A549 (cell line): ENCODE results near the gene CAMTA1. TPM values are rescaled to one million over a fixed set of nuclear protein-coding genes. Genes with fewer than 3 reads are reported as not detected.

ENCODE experiments used
- ATAC-seq, 2 experiments: fragments of 200-7000 bp in 1 of 2; fragments of >200 bp in 1 of 2; cut with Nextera tagmentation in 1 of 2; cut with Tn5 transposase in 1 of 2; 3 replicates each; pipeline versions ENCODE4 v1.8.0 to v1.9.1; 2018 to 2020; ENCODE audit warnings: mild to moderate bottlenecking in 1 of 2, moderate library complexity in 1 of 2
- CTCF ChIA-PET: fragments of 300-600 bp; sonication (Branson Sonifier 250); formaldehyde crosslinking; extraction: SDS; loops from one replicate; lab custom pipeline; 2021; ENCODE audit warnings: antibody characterized with exemption, inconsistent platforms; lab: Yijun Ruan, JAX
- POLR2A ChIA-PET: fragments of 350-600 bp; formaldehyde crosslinking; extraction: SDS; loops from one replicate; lab custom pipeline; 2021; ENCODE audit warnings: antibody characterized with exemption, inconsistent platforms; lab: Yijun Ruan, JAX
- DNase-seq, 2 experiments: peaks; one replicate each; pipeline versions ENCODE4 v3.0.0 to v3.0.0-alpha.2; 2011 to 2016; ENCODE audit warnings: low read depth in 1 of 2, low spot score in 1 of 2
- FAIRE-seq: peaks from 2 replicates; lab custom pipeline; 2011; peaks lifted over from hg19 to GRCh38; lab: Jason Lieb, UNC
- H3K27ac ChIP-seq, 2 experiments: fragments of >200 bp; sonication (Bioruptor Twin); formaldehyde crosslinking; 3 replicates each; pipeline ENCODE4 v1.5.1; 2016 to 2017
- H3K4me1 ChIP-seq: fragments of >200 bp; sonication (Bioruptor Twin); formaldehyde crosslinking; 3 replicates; pipeline ENCODE4 v1.6.1; 2016
- H3K4me2 ChIP-seq: fragments of >200 bp; sonication (Bioruptor Twin); formaldehyde crosslinking; 3 replicates; pipeline ENCODE4 v1.6.1; 2016
- H3K4me3 ChIP-seq: fragments of >200 bp; sonication (Bioruptor Twin); formaldehyde crosslinking; 3 replicates; pipeline ENCODE4 v1.5.1; 2016
- H3K9me3 ChIP-seq: fragments of >200 bp; sonication (Bioruptor Twin); formaldehyde crosslinking; 3 replicates; pipeline ENCODE4 v1.6.1; 2016
- ATOH8 ChIP-seq: fragments of 250-450 bp; sonication (Bioruptor Pico); IDR thresholded peaks from 2 replicates; pipeline ENCODE4 v1.5.0; 2020; ENCODE audit warnings: low read depth, mild to moderate bottlenecking, moderate library complexity
- BCL3 ChIP-seq: fragments of >200 bp; sonication (Bioruptor Twin); formaldehyde crosslinking; IDR thresholded peaks from 3 replicates; pipeline ENCODE4 v1.6.1; 2016
- CEBPB ChIP-seq, 2 experiments: fragments of >200 bp in 1 of 2; sonication (Bioruptor Twin) in 1 of 2; formaldehyde crosslinking in 1 of 2; IDR thresholded peaks; 2 replicates each; pipeline ENCODE4 v1.6.1; 2012 to 2016
- CHD2 ChIP-seq: fragments of 150-350 bp; IDR thresholded peaks from 2 replicates; pipeline ENCODE4 v1.6.1; 2014; ENCODE audit warnings: low read length; ENCODE audit not compliant: partially characterized antibody
- EHF ChIP-seq: fragments of 250-450 bp; sonication (Bioruptor Pico); IDR thresholded peaks from 2 replicates; pipeline ENCODE4 v1.5.0; 2020; ENCODE audit warnings: mild to moderate bottlenecking
- EHMT2 ChIP-seq: fragments of 200-600 bp; sonication (generic); IDR thresholded peaks from 2 replicates; pipeline ENCODE4 v1.6.1; 2016; ENCODE audit warnings: antibody characterized with exemption, low read depth, mild to moderate bottlenecking, moderate library complexity
- FOXS1 ChIP-seq: fragments of 250-450 bp; sonication (Bioruptor Pico); IDR thresholded peaks from 2 replicates; pipeline ENCODE4 v1.5.0; 2020; ENCODE audit warnings: mild to moderate bottlenecking, moderate library complexity
- HEYL ChIP-seq: fragments of 250-450 bp; sonication (Bioruptor Pico); IDR thresholded peaks from 2 replicates; pipeline ENCODE4 v1.8.0; 2021; ENCODE audit warnings: mild to moderate bottlenecking, moderate library complexity
- JUNB ChIP-seq: fragments of >200 bp; sonication (Bioruptor Twin); formaldehyde crosslinking; IDR thresholded peaks from 2 replicates; pipeline ENCODE4 v1.6.1; 2016
- NFE2L2 ChIP-seq: fragments of 150-350 bp; conservative IDR thresholded peaks from 2 replicates; pipeline ENCODE4 v1.6.1; 2014; ENCODE audit warnings: low read length
- NPAS2 ChIP-seq: fragments of 250-450 bp; sonication (Bioruptor Pico); IDR thresholded peaks from 2 replicates; pipeline ENCODE4 v1.8.0; 2022; ENCODE audit warnings: mild to moderate bottlenecking, moderate library complexity, borderline replicate concordance
- NR3C1 ChIP-seq: fragments of >200 bp; sonication (Bioruptor Twin); formaldehyde crosslinking; IDR thresholded peaks from 3 replicates; pipeline ENCODE4 v1.6.1; 2017
- POLR2A ChIP-seq: IDR thresholded peaks from 2 replicates; pipeline ENCODE4 v1.6.1; 2012; ENCODE audit warnings: mild to moderate bottlenecking, low read length
- RNF2 ChIP-seq: fragments of 200-600 bp; sonication (generic); IDR thresholded peaks from 2 replicates; pipeline ENCODE4 v1.6.1; 2016; ENCODE audit warnings: low read depth, mild to moderate bottlenecking, antibody characterized with exemption, moderate library complexity, borderline replicate concordance
- SREBF2 ChIP-seq: fragments of 450-650 bp; IDR thresholded peaks from 2 replicates; pipeline ENCODE4 v1.6.1; 2014; ENCODE audit warnings: mild to moderate bottlenecking, moderate library complexity
- USF2 ChIP-seq: fragments of 450-650 bp; IDR thresholded peaks from 2 replicates; pipeline ENCODE4 v1.6.1; 2014; ENCODE audit warnings: antibody characterized with exemption
- ZC3H11A ChIP-seq: fragments of 450-650 bp; IDR thresholded peaks from 2 replicates; pipeline ENCODE4 v1.6.1; 2014; ENCODE audit warnings: antibody characterized with exemption, mild to moderate bottlenecking
- WGBS: methylation state at CpG from one replicate; pipeline ENCODE4 v1.1.6; 2017; ENCODE audit errors: missing lambda C conversion rate; 5-methylcytosine and 5-hydroxymethylcytosine counted together
- polyA plus RNA-seq, 4 experiments: library from polyadenylated mRNA; depleted of rRNA in 3 of 4; stranded (reverse); fragments of >200 nt; fragmentation: RNase III in 1 of 4; extraction: RNeasy Plus Mini Kit Qiagen cat#74134 plus additional on column Dnase treatment in 1 of 4; gene quantifications; 2 replicates in 3 of 4; 3 replicates in 1 of 4; pipeline ENCODE4 v1.2.3, GENCODE V29; 2011 to 2017
- TF ChIP-seq, protein P1 (sequence below): fragments of 200-600 bp; sonication (generic); IDR thresholded peaks from 2 replicates; pipeline ENCODE4 v1.6.1; 2016; ENCODE audit warnings: antibody characterized with exemption, mild to moderate bottlenecking, moderate library complexity
- TF ChIP-seq, protein P2 (sequence below): IDR thresholded peaks from 2 replicates; pipeline ENCODE4 v1.6.1; 2012; ENCODE audit warnings: low read depth, borderline replicate concordance
- TF ChIP-seq, protein P3 (sequence below): IDR thresholded peaks from 2 replicates; pipeline ENCODE4 v1.6.1; 2012

CAMTA1 gene
- polyA plus RNA-seq, 2 of the 4 experiments (the other 2 are of a cell fraction) = 58.8 to 75.0 TPM

- H3K4me2 ChIP-seq = no peak overlapping the region
- no peaks in the 10 kb centered on the region for H3K4me1 ChIP-seq
- CTCF ChIA-PET = no interaction called here
- H3K27ac ChIP-seq = no peak overlapping the region
- POLR2A ChIA-PET = no interaction called here
- ATAC-seq (no peak), FAIRE-seq (no peak), DNase-seq (no peak)
- H3K4me3 ChIP-seq = no peak overlapping the region
- TF ChIP-seq, protein P1, sequence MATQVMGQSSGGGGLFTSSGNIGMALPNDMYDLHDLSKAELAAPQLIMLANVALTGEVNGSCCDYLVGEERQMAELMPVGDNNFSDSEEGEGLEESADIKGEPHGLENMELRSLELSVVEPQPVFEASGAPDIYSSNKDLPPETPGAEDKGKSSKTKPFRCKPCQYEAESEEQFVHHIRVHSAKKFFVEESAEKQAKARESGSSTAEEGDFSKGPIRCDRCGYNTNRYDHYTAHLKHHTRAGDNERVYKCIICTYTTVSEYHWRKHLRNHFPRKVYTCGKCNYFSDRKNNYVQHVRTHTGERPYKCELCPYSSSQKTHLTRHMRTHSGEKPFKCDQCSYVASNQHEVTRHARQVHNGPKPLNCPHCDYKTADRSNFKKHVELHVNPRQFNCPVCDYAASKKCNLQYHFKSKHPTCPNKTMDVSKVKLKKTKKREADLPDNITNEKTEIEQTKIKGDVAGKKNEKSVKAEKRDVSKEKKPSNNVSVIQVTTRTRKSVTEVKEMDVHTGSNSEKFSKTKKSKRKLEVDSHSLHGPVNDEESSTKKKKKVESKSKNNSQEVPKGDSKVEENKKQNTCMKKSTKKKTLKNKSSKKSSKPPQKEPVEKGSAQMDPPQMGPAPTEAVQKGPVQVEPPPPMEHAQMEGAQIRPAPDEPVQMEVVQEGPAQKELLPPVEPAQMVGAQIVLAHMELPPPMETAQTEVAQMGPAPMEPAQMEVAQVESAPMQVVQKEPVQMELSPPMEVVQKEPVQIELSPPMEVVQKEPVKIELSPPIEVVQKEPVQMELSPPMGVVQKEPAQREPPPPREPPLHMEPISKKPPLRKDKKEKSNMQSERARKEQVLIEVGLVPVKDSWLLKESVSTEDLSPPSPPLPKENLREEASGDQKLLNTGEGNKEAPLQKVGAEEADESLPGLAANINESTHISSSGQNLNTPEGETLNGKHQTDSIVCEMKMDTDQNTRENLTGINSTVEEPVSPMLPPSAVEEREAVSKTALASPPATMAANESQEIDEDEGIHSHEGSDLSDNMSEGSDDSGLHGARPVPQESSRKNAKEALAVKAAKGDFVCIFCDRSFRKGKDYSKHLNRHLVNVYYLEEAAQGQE = no peak
- TF ChIP-seq NPAS2 = no peak
- TF ChIP-seq EHMT2 = no peak
- no peak for TF ChIP-seq RNF2
- no peak for TF ChIP-seq FOXS1 (CRISPR knock-in tag)
- TF ChIP-seq ATOH8 = no peak
- no peak for TF ChIP-seq NR3C1
- TF ChIP-seq, protein P2, sequence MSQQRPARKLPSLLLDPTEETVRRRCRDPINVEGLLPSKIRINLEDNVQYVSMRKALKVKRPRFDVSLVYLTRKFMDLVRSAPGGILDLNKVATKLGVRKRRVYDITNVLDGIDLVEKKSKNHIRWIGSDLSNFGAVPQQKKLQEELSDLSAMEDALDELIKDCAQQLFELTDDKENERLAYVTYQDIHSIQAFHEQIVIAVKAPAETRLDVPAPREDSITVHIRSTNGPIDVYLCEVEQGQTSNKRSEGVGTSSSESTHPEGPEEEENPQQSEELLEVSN = no peak
- TF ChIP-seq USF2 = no peak
- no peak for TF ChIP-seq HEYL (CRISPR knock-in tag)
- no peak for TF ChIP-seq SREBF2
- no peak for TF ChIP-seq EHF (CRISPR knock-in tag)
- TF ChIP-seq, protein P3, sequence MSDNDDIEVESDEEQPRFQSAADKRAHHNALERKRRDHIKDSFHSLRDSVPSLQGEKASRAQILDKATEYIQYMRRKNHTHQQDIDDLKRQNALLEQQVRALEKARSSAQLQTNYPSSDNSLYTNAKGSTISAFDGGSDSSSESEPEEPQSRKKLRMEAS = no peak
- no peak for TF ChIP-seq JUNB
- WGBS = 75% methylated on average over 5 of the region's 9 CpGs
- H3K9me3 ChIP-seq = no peaks in the 10 kb centered on the region
These were observed 164.9 kb downstream of the CAMTA1 start for GRCh38 chr1:6950001-6950765.

DNA sequence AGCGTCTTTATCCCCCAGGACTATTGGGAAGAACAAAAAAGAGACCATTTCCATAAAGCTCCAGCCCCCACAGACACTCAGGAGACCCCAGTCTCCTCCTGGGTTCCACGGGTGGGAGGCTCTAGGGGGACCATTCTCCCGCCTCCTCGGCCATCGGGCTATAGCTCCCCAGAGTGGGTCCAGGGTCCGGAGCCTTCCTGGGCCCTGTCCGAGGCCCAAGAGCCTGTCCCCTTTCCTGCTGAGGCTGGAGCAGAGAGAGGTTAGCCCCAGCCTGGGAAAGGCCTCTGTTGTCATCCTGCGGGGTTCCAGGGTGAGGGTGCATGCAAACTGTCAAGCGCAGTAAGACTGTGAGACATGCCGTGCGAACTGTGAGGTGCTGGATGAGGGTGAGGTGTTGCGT, 166.3 kb downstream of the CAMTA1 start:
- no peak for FAIRE-seq
- TF ChIP-seq EHMT2 (no peak), NFE2L2 (no peak), BCL3 (no peak), CEBPB (IDR thresholded peaks at IDR 0.05) (no peak), NPAS2 (no peak), FOXS1 (CRISPR knock-in tag) (no peak), POLR2A (no peak), ATOH8 (no peak), ZC3H11A (no peak), CHD2 (no peak)
- TF ChIP-seq, all 56 proteins: peak for 0
- 77% methylated on average over 8 of the region's 12 CpGs for WGBS

More for the DNA sequence above, 166.3 kb downstream of the CAMTA1 start:
- no peak for DNase-seq
- POLR2A ChIA-PET = no interaction called here
- Histone ChIP-seq H3K4me3 (no peak overlapping the region), H3K4me1 (no peaks in the 10 kb centered on the region), H3K4me2 (no peak overlapping the region), H3K27ac (no peak overlapping the region), H3K9me3 (no peaks in the 10 kb centered on the region)
- ATAC-seq = no peak
- CTCF ChIA-PET = no interaction called here
